Cardiac ventricle fibroblast (primary cell): ENCODE data around the gene CUL4A. TPM values are rescaled to one million over a fixed set of nuclear protein-coding genes. Genes with fewer than 3 reads are reported as not detected.

Experiments
- total RNA-seq: library from RNA; depleted of rRNA; stranded (reverse); fragments of >200 nt; gene quantifications from 2 replicates; pipeline ENCODE4 v1.2.3, GENCODE V29; 2015

The CUL4A gene
- 57.5 and 64.7 TPM in 2 replicates for total RNA-seq

DNA sequence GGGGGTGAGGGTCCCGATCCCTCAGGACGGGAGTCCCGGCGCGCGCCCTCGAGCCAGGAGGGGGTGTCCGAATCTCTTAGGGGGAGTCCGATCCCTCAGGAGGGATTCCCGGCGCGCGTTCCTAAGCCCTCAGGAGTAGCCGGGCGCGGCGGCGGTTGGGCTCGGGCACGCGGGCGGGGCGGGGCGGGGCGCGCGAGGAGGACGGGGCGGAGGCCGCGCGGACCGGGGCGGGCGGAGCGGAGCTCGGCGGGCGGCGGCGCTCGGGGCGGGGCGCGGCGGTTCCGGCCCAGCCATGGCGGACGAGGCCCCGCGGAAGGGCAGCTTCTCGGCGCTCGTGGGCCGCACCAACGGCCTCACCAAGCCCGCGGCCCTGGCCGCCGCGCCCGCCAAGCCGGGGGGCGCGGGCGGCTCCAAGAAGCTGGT is at the start of gene CUL4A:
Gene CUL4A (plus strand): TSS at position 278 of the 423 bp plus-strand sequence. CDS start 15 bp downstream, at position 293.

GRCh38 chr13:113208421-113209335 is 735 bp upstream of the CUL4A start, which contains the start of gene PCID2:
TSS of gene PCID2 (minus strand) at chr13:113208669. CDS start at chr13:113208634, 35 bp downstream.

DNA sequence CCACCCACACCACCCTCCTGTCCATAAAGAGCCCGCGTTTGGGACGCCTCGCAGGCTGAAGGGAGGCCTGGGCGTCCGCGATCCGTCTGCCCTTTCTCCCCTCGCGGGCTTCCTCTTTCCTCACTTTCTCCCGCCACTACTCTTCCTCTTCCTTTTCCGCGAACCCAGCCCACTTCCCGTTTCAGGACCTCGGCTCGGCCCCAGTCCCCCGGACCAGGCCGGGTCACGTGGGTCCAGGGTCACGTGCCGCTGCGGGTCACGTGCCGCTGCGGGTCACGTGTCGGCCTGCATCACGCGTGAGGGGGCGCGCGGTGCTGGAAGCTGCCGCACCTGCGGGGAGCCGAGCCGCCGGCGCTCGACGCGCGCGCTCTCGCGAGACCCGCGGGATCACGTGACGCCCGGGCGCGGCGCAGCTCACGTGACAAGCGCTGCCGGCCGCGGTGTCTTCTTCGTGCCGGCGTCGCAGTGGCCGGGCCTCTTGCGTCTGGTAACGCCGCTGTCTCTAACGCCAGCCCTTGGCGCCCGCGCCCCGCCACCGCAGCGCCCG is 87.5 kb downstream of the CUL4A start, which contains the start of gene LAMP1:
Gene LAMP1 (plus strand): TSS at position 417 of the 547 bp plus-strand sequence. CDS start 196 bp downstream, outside the sequence.

Other genes with a start within 250 kb of the CUL4A start
- 1.7 and 5.6 TPM in 2 replicates for gene MCF2L, start 240.4 kb upstream of the CUL4A start, total RNA-seq
- gene F7, start 103.8 kb upstream of the CUL4A start, total RNA-seq = not detected in 2 replicates
- gene F10, start 86.8 kb upstream of the CUL4A start, total RNA-seq = 4.4 and 5.7 TPM in 2 replicates
- not detected in 2 replicates for gene PROZ, start 51.0 kb upstream of the CUL4A start, total RNA-seq
- gene PCID2, start 944 bp upstream of the CUL4A start, total RNA-seq = 40.4 and 51.7 TPM in 2 replicates
- 160 and 163 TPM in 2 replicates for gene LAMP1, start 87.6 kb downstream of the CUL4A start, total RNA-seq
- gene GRTP1, start 154.5 kb downstream of the CUL4A start, total RNA-seq = 0.25 TPM in 1 of 2 replicates, not detected in the other
- gene ADPRHL1, start 243.9 kb downstream of the CUL4A start, total RNA-seq = 0.75 and 2.7 TPM in 2 replicates